Kasumi-1 (cell line): ENCODE results near the gene SLC22A23.
"Not testable (repeated sequence)": the region's sequence is repeated elsewhere in the genome, so short reads cannot be mapped to it uniquely, and the experiment has no call there.

Source experiments
- DNase-seq, 2 experiments: peaks; one replicate each; lab custom pipeline; 2025; lab: John Stamatoyannopoulos, UW

Gene SLC22A23

DNA sequence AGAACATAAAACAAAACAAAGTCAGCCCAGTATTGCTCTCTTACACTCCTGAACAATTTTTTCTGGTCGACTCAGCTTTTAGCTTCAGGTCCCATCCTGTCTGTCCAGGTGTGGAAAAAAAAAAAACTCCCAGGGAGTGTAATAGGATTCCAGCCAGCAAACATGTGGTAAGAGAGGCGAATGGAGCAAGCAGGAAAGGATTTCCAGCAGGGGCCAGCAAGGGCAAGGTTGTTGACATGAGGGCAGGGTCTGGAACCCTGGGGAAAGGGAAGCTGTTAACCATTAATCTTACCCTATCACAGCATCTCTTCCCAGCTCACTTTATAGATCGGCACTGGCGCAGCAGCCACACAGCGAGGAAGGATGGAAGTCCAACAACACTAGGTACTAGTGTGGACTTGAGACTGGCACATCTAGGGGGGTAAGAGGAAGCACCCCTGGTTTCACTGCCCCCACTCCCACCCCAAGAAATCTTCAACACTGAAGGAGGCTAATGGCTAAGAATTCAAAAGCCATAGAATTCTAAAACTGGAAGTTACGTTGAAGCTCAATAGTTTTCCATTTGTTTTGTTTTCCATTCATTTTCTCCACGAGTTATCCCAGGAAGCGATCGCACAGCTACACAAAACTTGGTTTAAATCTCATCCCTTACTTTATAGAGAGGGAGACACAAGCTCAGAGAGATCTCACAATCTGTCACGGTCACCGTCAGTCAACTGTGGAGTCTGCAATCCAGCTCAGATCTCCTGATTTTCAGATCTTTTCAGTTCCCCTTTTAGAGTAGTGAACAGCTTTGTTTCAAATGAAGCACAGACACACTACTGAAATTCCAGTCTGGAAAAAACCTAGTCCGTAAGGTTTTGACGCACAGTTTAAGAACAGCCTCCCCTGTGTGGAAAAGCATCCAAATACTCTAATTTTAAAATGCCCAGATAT lies 53.3 kb downstream of the SLC22A23 start:
- DNase-seq, result no peak

DNA sequence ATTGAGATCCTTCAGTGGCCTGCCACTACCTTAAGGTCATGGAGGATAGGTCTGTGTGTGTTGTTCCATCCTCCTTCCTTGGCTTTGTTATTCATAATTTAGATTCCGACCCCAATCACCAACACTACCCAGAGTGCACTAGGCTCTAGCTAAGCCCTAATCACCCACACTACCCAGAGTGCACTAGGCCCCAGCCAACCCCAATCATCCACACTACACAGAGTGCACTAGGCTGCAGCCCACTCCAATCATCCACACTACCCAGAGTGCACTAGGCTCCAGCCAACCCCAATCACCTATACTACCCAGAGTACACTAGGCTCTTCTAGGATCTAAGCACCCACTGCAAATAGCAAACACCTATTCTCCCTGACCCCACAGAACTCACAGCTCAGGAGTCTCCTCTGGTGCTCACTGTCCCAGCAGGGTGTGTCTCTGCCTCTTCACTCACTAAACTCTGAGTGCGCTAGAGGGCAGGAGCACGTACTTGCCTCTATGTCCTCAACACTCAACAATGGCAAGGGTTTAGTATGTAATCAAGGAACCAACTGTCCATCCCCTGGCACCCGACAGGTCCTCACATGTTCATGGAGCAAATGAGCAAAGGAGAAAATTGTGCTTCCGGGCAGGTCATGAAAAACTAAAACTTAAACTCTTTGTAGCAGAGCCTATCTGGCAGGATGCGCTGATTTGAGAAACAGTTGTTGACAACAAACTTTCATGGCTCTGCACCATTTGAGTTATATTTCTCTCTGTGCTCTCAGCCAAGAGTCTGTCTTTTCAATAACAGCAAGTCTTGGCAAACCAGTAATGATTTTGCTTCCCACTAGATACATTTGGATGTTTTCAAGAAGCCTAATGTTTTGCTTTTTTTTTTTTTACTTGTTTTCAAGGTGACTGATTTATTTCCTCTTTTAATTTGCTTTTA lies 54.3 kb downstream of the SLC22A23 start:
- no peak for DNase-seq

DNA sequence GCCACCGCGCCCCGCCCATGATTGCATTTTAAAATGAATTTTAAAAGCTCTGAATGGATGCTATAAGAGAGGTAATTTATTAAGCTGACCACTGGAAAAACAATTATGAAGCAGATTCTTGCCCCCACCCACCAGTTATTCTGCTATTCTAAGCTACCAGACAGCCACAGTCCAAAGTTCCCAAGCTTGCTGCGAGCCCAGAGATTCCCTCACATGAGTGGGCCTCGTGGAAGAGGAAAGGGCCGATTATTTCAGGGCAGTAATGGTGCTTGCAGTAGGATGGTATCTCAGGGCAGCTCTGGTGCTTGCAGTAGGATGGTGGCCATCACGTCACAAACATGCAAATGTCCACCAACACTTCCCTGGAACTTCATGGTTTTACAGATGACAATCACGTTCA lies 56.7 kb downstream of the SLC22A23 start:
- DNase-seq, result no peak

DNA sequence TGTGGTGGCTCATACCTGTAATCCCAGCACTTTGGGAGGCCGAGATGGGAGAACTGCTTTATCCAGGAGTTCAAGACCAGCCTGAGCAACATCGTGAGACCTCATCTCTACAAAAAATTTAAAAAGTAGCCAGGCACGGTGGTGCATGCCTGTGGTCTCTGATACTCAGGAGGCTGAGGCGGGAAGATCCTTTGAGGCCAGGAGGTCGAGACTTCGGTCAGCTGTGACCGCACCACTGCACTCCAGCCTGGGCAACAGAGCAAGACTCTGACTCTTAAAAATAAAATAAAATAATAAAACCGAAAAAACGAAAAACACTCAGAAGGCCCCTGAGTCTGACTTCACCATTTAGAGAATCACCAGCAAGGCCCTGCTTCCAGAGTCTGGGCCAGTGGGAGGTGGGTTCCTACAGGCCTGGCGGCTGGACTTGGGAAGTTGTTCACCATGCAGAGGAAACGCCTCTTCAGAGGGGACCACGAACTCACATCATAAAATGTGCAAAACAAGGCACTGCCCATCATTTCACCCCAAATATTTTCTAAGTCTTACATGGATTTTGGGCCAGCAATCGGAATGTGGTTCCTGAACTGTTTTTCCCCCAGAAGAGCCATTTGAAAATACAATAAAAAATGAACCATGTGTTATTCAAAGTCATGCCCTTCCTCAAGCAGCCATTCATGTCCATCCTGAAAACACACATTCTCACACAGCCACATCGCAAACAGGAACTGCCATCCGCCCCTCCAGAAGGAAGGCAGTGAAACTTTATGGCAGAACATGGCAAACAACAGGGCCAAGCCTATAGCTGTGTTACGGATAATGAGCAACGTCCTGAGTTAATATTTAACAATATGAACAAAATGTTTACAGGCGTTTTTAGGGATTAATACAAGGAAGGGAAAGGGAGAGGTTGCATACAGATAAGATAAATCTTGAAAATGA lies 57.8 kb downstream of the SLC22A23 start:
- no peak for DNase-seq

DNA sequence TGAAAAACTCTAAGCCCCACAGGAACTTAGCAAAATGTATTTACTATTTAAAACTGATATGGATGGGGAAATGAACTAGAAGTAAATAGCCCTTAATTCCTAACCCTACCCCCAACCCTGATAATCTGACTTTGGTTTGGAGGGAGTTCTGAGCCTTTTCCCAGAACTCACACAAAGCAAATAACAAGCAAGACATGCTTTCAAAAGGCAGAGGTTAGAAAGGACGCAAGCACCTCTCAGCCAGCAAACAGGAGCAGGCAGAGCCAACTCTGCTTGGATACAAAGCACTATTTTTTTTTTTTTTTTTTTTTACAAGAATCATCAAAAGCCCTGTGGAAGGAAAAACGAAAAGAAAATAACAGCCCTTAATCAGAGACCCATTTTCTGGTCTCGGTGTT lies 58.7 kb downstream of the SLC22A23 start:
- no peak for DNase-seq

DNA sequence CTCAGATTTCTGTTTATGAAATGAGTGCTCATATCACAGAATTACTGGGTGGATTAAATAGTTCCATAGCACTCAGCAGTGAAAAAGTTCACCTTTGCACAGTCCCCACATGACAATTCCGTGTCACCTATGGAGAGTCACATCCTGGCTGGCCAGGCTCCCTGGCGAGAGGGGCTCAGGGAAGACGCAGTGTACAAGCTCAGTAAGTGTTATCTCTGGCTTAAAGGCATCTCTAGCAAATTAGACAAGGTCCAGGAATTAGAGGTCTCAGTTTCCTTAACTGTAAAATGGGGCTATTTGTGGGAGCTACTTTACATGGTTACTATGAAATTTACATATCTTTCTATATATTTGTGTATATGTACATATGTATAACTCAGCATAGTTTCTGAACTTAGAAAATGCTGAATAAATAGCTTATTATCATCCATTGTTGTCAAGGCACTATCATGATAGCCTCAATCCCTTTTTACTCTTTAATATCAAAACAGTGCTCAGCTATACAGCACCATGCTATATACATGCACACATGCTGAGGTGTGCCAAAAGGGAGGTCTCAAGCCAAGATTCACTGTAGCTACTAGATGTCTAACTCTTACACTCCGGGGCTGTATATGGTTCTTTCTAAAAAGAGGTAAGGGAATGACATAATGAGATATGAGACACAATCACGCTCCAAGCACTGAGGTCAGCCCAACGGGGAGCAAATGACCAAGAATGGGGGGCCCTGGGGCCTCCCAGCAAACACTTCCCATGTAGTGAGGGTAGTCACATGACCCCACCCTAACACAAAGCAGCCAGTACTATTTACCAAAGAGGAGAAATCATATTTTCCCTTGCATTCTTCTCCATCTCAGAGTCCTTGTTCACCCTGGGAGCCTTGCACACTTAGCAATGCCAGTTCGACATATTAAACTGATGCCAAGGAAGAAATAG lies 59.4 kb downstream of the SLC22A23 start:
- DNase-seq, result no peak

DNA sequence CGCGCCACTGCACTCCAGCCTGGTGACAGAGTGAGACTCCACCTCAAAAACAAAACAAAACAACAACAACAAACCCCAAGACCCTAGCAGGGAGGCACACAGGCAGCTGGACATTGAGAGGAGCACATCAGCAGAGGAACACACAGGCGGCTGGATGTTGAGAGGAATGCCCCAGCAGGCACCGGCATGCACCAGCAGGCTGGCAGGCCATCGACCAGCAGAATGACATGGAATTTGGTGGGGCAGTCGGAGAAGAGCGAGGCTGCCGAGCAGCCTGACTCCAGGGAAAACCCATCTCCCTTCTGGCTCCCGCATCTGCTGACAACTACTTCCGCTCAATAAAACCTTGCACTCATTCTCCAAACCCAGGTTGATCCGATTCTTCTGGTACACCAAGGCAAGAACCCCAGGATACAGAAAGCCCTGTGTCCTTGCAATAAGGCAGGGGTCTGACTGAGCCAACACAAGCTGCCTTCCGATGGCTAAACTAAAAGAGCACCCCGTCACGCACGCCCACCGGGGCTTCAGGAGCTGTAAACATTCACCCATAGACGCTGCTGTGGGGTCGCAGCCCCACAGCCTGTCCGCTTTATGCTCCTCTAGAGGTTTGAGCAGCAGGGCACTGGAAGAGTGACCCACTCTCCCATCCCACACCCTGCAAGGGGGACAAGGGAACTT lies 60.2 kb downstream of the SLC22A23 start:
- DNase-seq, result no peak

DNA sequence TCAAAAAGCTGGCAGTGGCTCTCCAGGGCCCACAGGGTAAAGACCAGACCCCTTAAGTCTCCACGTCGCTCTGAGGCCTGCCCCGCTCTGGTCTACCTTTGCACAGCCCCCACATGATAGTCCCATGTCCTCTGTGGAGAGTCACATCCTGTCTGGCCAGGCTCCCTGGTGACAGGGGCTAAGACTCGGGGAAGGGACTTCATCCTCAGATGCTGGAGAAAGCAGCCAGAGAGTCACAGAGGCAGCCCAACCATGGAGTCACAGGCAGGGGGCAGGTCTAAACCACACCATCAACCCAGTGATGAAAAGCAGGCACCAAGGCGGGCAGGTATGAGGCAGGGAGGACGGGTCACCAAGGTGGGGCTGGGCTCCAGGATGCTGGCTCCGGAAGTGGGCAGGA lies 62.2 kb downstream of the SLC22A23 start:
- DNase-seq, result no peak

DNA sequence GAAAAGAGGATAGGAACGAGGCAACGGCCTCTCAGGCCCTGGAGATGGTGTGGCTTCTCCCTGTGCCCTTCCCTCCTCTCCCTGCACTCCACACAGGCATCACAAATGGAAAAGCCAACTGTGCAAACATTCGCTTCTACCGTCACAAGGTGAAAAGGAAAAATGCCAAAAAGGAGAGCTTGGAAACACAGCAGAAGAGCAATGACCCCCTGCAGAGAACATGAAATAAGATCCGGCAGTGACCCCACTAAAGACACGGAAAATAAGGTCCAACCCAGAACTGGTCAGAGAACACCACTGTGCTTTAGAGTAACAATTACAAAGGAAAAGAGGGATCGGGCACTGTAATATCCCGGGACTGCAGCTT lies 63.0 kb downstream of the SLC22A23 start:
- DNase-seq, result no peak

DNA sequence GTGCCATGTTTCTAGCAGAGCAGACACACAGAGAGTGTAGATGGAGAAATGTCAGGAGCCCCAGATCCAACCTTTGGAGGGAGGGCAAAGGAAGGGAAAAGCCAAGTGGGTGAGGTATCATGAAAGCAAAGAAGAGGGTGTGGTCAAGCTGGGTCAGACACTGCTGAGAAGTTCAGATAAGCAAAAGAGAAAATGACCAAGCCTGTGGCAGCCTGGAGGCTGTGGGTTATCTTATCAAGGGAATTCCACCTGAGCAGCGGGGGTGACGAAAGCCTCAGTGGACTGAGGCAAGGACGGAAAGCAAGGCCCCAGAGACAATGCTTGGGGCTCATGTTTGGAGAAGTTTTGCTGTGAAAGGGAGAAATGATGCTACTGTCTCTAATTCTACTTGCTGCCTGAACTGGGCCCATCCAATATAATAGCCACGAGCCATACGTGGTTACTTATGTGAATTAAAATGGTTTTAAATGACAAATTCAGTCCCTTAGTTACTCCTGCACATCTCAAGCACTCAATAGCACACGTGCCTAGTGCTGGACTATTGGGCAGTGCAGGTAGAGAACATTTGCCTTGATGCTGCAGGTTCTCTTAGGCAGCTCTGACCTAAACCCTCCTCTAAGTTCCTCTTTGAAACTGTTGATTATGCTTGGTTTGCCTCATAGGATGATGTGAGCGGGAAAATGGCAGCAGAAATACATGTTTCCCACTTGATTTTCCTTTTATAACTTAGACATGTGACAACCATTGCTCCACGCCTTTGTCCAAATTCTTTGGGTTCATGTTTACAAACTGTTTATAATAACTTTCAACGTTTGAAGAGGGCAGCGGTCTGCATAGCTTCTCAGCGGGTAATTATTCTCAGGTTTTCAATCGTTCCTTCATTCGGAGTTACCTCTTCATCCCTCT lies 63.7 kb downstream of the SLC22A23 start:
- DNase-seq, result no peak

DNA sequence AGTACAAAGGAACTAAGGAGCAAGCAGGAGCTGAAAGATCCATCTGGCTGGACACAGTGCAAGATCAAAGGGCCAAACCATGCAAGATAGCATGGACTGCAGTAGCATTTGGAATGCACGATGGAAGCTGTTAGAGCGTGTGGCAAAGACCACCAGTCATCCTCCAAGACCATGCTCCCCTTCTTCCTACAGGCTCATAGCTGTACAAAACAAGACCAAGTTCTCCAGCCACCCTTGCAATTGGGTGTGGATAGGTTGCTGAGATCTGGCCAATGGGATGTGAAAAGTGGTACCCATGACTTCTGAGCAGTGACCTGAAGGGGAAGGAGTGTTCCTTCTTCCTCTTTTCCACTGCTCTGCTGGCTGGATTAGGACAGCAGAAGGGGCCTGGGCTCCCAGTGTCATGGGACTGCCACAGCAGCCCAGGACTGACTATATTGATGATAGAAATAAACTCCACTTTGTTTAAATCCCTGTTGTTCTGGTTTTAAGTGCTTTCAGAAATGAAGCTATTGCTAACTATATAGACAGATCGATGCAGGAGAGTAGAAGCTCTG lies 64.9 kb downstream of the SLC22A23 start:
- DNase-seq, result no peak

DNA sequence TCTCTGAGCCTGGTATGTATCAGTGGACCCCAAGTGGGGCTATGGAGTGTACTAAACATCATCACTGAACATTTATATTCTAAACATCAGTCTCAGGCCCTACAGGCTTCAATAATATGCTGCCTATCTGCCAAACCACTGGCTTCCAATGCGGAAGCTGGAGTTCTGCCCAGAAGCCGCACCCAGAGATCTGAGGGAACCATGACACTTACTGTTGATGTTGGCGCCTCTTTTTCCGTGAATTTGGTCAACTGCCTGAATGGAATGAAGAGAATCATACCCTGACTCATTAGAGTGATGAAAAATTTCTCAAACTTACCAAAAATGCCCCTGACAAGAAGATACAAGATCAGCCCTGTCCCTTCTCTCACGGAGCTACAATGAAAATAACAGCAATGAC lies 66.2 kb downstream of the SLC22A23 start:
- DNase-seq, result no peak

DNA sequence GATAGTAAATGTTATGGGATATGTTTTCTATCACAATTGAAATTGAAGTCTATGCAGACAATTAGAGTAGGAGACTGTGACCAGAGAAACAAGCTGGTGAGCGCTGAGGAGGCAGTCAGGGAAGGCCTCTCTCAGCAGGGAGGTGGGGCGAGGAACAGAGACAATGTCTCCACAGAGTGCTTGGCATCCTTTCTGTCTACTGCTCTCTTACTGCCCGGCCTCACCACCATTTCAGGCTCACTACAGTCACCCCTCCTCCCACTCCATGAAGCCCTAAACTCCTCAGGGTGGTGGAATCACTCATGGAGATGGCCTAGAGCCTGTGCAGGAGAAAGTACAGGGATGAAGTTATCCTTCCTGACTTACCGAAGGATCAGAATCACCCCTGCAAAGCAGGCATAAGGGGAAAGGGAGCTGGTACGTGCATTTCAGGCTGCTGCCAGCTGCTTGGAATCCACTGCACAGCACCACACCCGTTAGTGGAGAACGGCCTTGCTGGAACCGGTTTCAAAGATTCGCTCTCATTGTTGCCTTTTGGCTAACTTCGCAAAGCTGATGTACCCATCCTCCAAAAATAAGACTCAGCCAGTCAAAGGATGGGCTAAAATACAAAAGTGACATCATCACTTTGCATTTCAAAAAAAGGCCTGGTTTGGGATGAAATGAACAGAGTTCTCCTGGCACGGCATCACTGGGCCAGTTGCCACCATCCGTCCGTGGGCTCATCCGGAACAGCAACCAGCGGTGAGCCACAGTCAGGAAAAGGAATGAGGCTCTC lies 67.3 kb downstream of the SLC22A23 start:
- DNase-seq, result no peak

DNA sequence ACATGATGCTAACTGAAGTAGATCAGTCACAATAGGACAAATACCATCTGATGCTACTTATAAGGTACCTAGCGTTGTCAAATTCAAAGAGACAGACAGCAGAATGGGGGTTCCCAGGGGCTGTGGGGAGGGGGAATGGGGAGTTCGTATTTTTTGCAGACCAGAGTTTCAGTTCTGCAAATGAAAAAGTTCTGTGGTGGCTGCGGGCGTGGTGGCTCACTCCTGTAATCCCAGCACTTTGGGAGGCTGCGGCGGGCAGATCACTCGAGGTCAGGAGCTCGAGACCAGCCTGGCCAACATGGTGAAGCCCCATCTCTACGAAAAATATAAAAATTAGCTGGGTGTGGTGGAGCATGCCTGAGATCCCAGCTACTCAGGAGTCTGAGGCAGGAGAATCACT lies 68.1 kb downstream of the SLC22A23 start:
- DNase-seq, result no peak

DNA sequence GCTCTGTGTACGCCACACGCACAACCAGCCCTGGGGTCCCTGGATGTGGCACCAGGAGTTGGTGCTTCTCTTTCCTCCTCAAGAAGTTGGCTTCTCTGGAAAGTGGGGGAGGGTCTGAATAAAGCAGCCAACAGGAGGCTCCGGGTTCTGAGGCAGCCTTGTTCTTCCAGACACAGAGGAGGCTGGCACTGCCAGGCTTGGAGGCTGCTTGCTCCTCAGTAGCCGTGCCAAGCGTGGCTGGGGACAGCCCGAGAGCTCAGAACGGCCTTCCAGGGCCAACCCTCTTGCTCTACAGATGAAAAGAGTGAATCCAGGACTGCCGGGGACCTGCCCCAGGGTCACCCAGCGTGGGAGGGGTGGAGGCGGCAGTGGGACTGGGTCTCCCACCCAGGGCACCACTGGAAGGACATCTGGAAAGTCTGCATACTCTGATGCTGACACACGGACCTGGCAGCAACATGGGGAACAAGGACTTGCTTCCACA lies 70.4 kb downstream of the SLC22A23 start:
- DNase-seq, result no peak

DNA sequence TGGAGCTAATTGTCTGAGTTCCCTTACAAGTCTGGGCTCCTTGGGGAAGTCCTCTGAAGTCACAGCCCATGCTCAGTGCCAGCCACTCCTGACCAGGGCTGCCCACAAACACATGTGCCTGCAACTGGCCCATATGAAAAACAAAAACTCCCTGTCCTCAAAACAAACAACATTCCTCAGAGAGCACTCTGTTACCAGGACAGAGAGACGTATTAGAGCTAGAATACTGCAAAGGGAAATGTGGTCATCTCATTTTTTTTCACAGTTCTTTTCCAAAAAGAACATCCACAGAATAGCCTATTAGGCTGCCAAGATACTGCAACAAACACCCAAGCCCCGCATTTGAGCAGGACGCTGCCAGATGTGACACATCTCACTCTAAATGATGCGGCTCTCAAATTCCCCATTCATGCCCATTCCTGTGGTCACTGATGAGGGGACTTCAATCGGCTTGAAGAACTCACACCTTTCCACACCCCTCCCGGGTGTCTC lies 71.1 kb downstream of the SLC22A23 start:
- no peak for DNase-seq

DNA sequence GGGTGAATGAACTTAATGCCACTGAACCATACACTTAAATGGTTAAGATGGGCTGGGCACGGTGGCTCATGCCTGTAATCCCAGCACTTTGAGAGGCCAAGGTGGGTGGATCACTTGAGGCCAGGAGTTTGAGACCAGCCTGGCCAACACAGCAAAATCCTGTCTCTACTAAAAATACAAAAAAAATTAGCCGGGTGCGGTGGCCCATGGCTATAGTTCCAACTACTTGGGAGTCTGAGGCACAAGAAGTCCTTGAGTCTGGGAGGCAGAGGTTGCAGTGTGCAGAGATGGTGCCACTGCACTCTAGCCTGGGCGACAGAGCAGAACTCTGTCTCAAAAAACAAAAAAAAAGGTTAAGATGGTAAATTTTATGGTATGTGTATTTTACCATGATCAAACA lies 71.7 kb downstream of the SLC22A23 start:
- not testable (repeated sequence) for DNase-seq
